OCI-LY3 (cell line): Measurements from ENCODE around the gene SBNO2.

Experiments
- EZH2phosphoT487 ChIP-seq: fragments of 200-600 bp; shearing (Covaris generic); IDR thresholded peaks from 2 replicates; pipeline ENCODE4 v1.6.1; 2018; ENCODE audit warnings: antibody characterized with exemption, mixed run types, low read depth
- TF ChIP-seq, protein P1 (sequence below): fragments of 200-600, 300-600 bp; sonication (generic); IDR thresholded peaks from 2 replicates; pipeline ENCODE4 v1.5.1; 2014; ENCODE audit warnings: antibody characterized with exemption, low read length, low read depth

GRCh38 chr19:1093811-1094553, 80.1 kb downstream of the SBNO2 start:
- TF ChIP-seq, protein P1, sequence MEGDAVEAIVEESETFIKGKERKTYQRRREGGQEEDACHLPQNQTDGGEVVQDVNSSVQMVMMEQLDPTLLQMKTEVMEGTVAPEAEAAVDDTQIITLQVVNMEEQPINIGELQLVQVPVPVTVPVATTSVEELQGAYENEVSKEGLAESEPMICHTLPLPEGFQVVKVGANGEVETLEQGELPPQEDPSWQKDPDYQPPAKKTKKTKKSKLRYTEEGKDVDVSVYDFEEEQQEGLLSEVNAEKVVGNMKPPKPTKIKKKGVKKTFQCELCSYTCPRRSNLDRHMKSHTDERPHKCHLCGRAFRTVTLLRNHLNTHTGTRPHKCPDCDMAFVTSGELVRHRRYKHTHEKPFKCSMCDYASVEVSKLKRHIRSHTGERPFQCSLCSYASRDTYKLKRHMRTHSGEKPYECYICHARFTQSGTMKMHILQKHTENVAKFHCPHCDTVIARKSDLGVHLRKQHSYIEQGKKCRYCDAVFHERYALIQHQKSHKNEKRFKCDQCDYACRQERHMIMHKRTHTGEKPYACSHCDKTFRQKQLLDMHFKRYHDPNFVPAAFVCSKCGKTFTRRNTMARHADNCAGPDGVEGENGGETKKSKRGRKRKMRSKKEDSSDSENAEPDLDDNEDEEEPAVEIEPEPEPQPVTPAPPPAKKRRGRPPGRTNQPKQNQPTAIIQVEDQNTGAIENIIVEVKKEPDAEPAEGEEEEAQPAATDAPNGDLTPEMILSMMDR: no peak
- no peak for TF ChIP-seq EZH2phosphoT487
